H9 (cell line): ENCODE data around the gene IWS1. TPM values are rescaled to one million over a fixed set of nuclear protein-coding genes. Genes with fewer than 3 reads are reported as not detected.

Experiments
- DNase-seq: peaks from one replicate; pipeline ENCODE4 v3.0.0-alpha.2; 2017
- H2AFZ ChIP-seq: one replicate; pipeline ENCODE4 v1.6.1; 2013; ENCODE audit warnings: mild to moderate bottlenecking, low read length, control low read depth, moderate library complexity
- H2AK5ac ChIP-seq: 2 replicates; pipeline ENCODE4 v1.6.1; 2013; ENCODE audit warnings: low read length, control low read depth, mixed read lengths; ENCODE audit not compliant: insufficient read length
- H2BK120ac ChIP-seq: one replicate; pipeline ENCODE4 v1.6.1; 2013; ENCODE audit warnings: low read depth, mild to moderate bottlenecking, low read length, control low read depth, inconsistent platforms; ENCODE audit not compliant: poor library complexity, severe bottlenecking
- H2BK12ac ChIP-seq: 2 replicates; pipeline ENCODE4 v1.6.1; 2013; ENCODE audit warnings: low read length, control low read depth, mixed read lengths, low read depth; ENCODE audit not compliant: insufficient read length
- H2BK15ac ChIP-seq: 2 replicates; pipeline ENCODE4 v1.6.1; 2013; ENCODE audit warnings: low read depth, low read length, control low read depth
- H2BK20ac ChIP-seq: one replicate; pipeline ENCODE4 v1.6.1; 2013; ENCODE audit warnings: low read depth, mild to moderate bottlenecking, low read length, control low read depth, inconsistent platforms; ENCODE audit not compliant: poor library complexity, severe bottlenecking
- H2BK5ac ChIP-seq: 2 replicates; pipeline ENCODE4 v1.6.1; 2013; ENCODE audit warnings: low read length, control low read depth, mixed read lengths; ENCODE audit not compliant: insufficient read length
- H3K14ac ChIP-seq: 2 replicates; pipeline ENCODE4 v1.6.1; 2013; ENCODE audit warnings: low read length, control low read depth; ENCODE audit not compliant: insufficient read depth
- H3K18ac ChIP-seq: 2 replicates; pipeline ENCODE4 v1.6.1; 2013; ENCODE audit warnings: low read depth, mild to moderate bottlenecking, mixed read lengths, low read length, control low read depth; ENCODE audit not compliant: insufficient read length
- H3K23ac ChIP-seq: 2 replicates; pipeline ENCODE4 v1.6.1; 2013; ENCODE audit warnings: low read length, control low read depth, mixed read lengths, low read depth; ENCODE audit not compliant: insufficient read length
- H3K23me2 ChIP-seq: 2 replicates; pipeline ENCODE4 v1.6.1; 2013; ENCODE audit warnings: low read depth, mild to moderate bottlenecking, mixed read lengths, low read length, control low read depth; ENCODE audit not compliant: insufficient read length, poor library complexity, severe bottlenecking
- H3K27ac ChIP-seq: 2 replicates; pipeline ENCODE4 v1.5.1; 2013; ENCODE audit warnings: low read length, control low read depth, mixed read lengths, low read depth; ENCODE audit not compliant: insufficient read length
- H3K27me3 ChIP-seq: 2 replicates; pipeline ENCODE4 v1.6.1; 2013; ENCODE audit warnings: low read length, control low read depth, inconsistent platforms; ENCODE audit not compliant: insufficient read depth
- H3K4ac ChIP-seq: 2 replicates; pipeline ENCODE4 v1.6.1; 2013; ENCODE audit warnings: low read depth, mild to moderate bottlenecking, control low read depth, inconsistent platforms, low read length, moderate library complexity
- H3K4me1 ChIP-seq: 2 replicates; pipeline ENCODE4 v1.6.1; 2013; ENCODE audit warnings: low read length, control low read depth, inconsistent platforms; ENCODE audit not compliant: insufficient read depth
- H3K4me2 ChIP-seq: 2 replicates; pipeline ENCODE4 v1.6.1; 2013; ENCODE audit warnings: low read length, control low read depth, mixed read lengths; ENCODE audit not compliant: insufficient read length, insufficient read depth
- H3K56ac ChIP-seq: 2 replicates; pipeline ENCODE4 v1.6.1; 2013; ENCODE audit warnings: low read depth, mild to moderate bottlenecking, mixed read lengths, low read length, control low read depth; ENCODE audit not compliant: insufficient read length
- H3K79me1 ChIP-seq: 2 replicates; pipeline ENCODE4 v1.6.1; 2013; ENCODE audit warnings: low read depth, mild to moderate bottlenecking, moderate library complexity, low read length, control low read depth, inconsistent platforms; ENCODE audit not compliant: insufficient read depth, poor library complexity, severe bottlenecking
- H3K79me2 ChIP-seq: 2 replicates; pipeline ENCODE4 v1.6.1; 2013; ENCODE audit warnings: low read length, control low read depth, inconsistent platforms; ENCODE audit not compliant: insufficient read depth
- H3K9ac ChIP-seq: 2 replicates; pipeline ENCODE4 v1.6.1; 2013; ENCODE audit warnings: low read length, control low read depth, mixed read lengths; ENCODE audit not compliant: insufficient read length; ENCODE audit errors: extremely low read depth
- H3K9me3 ChIP-seq: one replicate; pipeline ENCODE4 v1.6.1; 2013; ENCODE audit warnings: low read depth, low read length, inconsistent platforms; ENCODE audit not compliant: control insufficient read depth
- H3T11ph ChIP-seq: one replicate; pipeline ENCODE4 v1.6.1; 2013; ENCODE audit warnings: mild to moderate bottlenecking, low read length, control low read depth, inconsistent platforms
- H4K20me1 ChIP-seq: one replicate; pipeline ENCODE4 v1.6.1; 2013; ENCODE audit not compliant: control insufficient read depth, insufficient read length, insufficient read depth
- H4K5ac ChIP-seq: 2 replicates; pipeline ENCODE4 v1.6.1; 2013; ENCODE audit warnings: low read depth, mild to moderate bottlenecking, mixed read lengths, low read length, control low read depth; ENCODE audit not compliant: insufficient read length
- H4K8ac ChIP-seq: replicated peaks from 2 replicates; pipeline ENCODE4 v1.6.1; 2013; ENCODE audit warnings: low read length, control low read depth, mixed read lengths, low read depth; ENCODE audit not compliant: insufficient read length
- H4K91ac ChIP-seq: 2 replicates; pipeline ENCODE4 v1.6.1; 2013; ENCODE audit warnings: low read depth, mild to moderate bottlenecking, moderate library complexity, mixed read lengths, low read length, control low read depth; ENCODE audit not compliant: insufficient read length
- H3K27ac Mint-ChIP-seq, 3 experiments: 2 replicates in 2 of 3; 3 replicates in 1 of 3; pipeline ENCODE4 v1.8.0; 2020 to 2021; ENCODE audit warnings: mixed read lengths in 3 of 3, mild to moderate bottlenecking in 1 of 3, moderate library complexity in 1 of 3
- H3K27me3 Mint-ChIP-seq: 2 replicates; pipeline ENCODE4 v1.8.0; 2021; ENCODE audit warnings: low read depth, mild to moderate bottlenecking, moderate library complexity, mixed read lengths
- H3K36me3 Mint-ChIP-seq, 3 experiments: 2 replicates in 2 of 3; 3 replicates in 1 of 3; pipeline ENCODE4 v1.8.0; 2020 to 2021; ENCODE audit warnings: low read depth in 3 of 3, mixed read lengths in 3 of 3; ENCODE audit not compliant: insufficient read depth in 1 of 3
- H3K4me1 Mint-ChIP-seq, 2 experiments: 2 replicates each; pipeline ENCODE4 v1.8.0; 2020; ENCODE audit warnings: mixed read lengths in 2 of 2
- H3K4me3 Mint-ChIP-seq, 2 experiments: 2 replicates in 1 of 2; 3 replicates in 1 of 2; pipeline ENCODE4 v1.8.0; 2020 to 2021; ENCODE audit warnings: mild to moderate bottlenecking in 2 of 2, mixed read lengths in 2 of 2, moderate library complexity in 1 of 2
- H3K9me3 Mint-ChIP-seq, 2 experiments: 2 replicates in 1 of 2; 3 replicates in 1 of 2; pipeline ENCODE4 v1.8.0; 2020; ENCODE audit warnings: mild to moderate bottlenecking in 2 of 2, mixed read lengths in 2 of 2, moderate library complexity in 1 of 2
- CTCF ChIP-seq: fragments of 200-600 bp; sonication (generic); conservative IDR thresholded peaks from 3 replicates; pipeline ENCODE4 v1.8.0; 2021; ENCODE audit warnings: antibody characterized with exemption, mild to moderate bottlenecking
- WGBS: extraction: QIAGEN DNeasy Blood & Tissue Kit; methylation state at CpG from one replicate; pipeline ENCODE4 v1.1.7; 2013; ENCODE audit warnings: missing lambda C conversion rate, low lambda C conversion rate, mixed read lengths; ENCODE audit not compliant: insufficient read length; ENCODE audit errors: extremely low coverage; 5-methylcytosine and 5-hydroxymethylcytosine counted together
- total RNA-seq: library from RNA; stranded (reverse); gene quantifications from 2 replicates; pipeline ENCODE4 v1.2.1, GENCODE V29; 2021

The IWS1 gene
- total RNA-seq, 1 experiment from 2014 or later = 66.2 TPM

GRCh38 chr2:127469051-127469450 is 57.2 kb downstream of the IWS1 start:
- Mint-ChIP-seq H3K4me1 (peaks cover 11 to 14% of the 10 kb centered on the region in 2 experiments), H3K4me3 (no peak overlapping the region), H3K9me3 (no peaks in the 10 kb centered on the region), H3K27ac (no peak overlapping the region), H3K27me3 (no peaks in the 10 kb centered on the region; the same call in 1 of the 2 replicates), H3K36me3 (peaks cover 2 to 6% (median 4%) of the 10 kb centered on the region in 3 experiments; a peak in 4 of 7 replicates)
- no peak overlapping the region for H2BK12ac ChIP-seq
- no peaks in the 10 kb centered on the region for H3K27me3 ChIP-seq
- H3K23ac ChIP-seq = no peak overlapping the region
- no peak overlapping the region for H4K5ac ChIP-seq
- H2BK20ac ChIP-seq = no peak overlapping the region
- H2BK120ac ChIP-seq = no peak overlapping the region
- no peaks in the 10 kb centered on the region for H4K20me1 ChIP-seq
- no peaks in the 10 kb centered on the region for H3K79me2 ChIP-seq
- no peak overlapping the region; the same call in 1 of the 2 replicates for H3K14ac ChIP-seq
- TF ChIP-seq CTCF = no peak
- no peak overlapping the region for H3K4ac ChIP-seq
- H3K9ac ChIP-seq = no peak overlapping the region
- H2AFZ ChIP-seq = no peak overlapping the region
- H2BK5ac ChIP-seq = no peak overlapping the region
- DNase-seq = no peak
- H3K27ac ChIP-seq = no peak overlapping the region
- no peak overlapping the region for H4K91ac ChIP-seq
- H3K23me2 ChIP-seq = no peaks in the 10 kb centered on the region
- no peak overlapping the region for H4K8ac ChIP-seq
- H3K56ac ChIP-seq = no peak overlapping the region
- no peak overlapping the region for H2BK15ac ChIP-seq
- WGBS = no CpG with 5 or more reads among the region's 8 CpGs
- no peaks in the 10 kb centered on the region for H3K4me1 ChIP-seq
- no peak overlapping the region for H2AK5ac ChIP-seq
- no peak overlapping the region for H3K4me2 ChIP-seq
- H3K79me1 ChIP-seq = no peaks in the 10 kb centered on the region
- no peak overlapping the region for H3K18ac ChIP-seq
- H3T11ph ChIP-seq = no peak overlapping the region
- H3K9me3 ChIP-seq = no peaks in the 10 kb centered on the region
